Common myeloid progenitor, CD34-positive (primary cell): ENCODE measurements around the gene BCL11A.

Experiments used
- CTCF ChIA-PET: fragments of 350-600 bp; sonication (Branson Sonifier 250); formaldehyde crosslinking; loops from one replicate; lab custom pipeline; 2021; ENCODE audit warnings: antibody characterized with exemption; lab: Charles Lee
- POLR2A ChIA-PET: fragments of 350-600 bp; sonication (Branson Sonifier 250); formaldehyde crosslinking; loops from one replicate; lab custom pipeline; 2021; ENCODE audit warnings: antibody characterized with exemption; lab: Charles Lee
- DNase-seq, 3 donors: peaks; one replicate each; pipeline versions ENCODE4 v3.0.0 to v3.0.0-alpha.2; 2013
- H3K27ac ChIP-seq, 2 experiments: 1 replicate in 1 of 2; 2 replicates in 1 of 2; pipeline ENCODE4 v1.7.0; 2013; ENCODE audit warnings: inconsistent platforms in 2 of 2, low read length in 2 of 2, mild to moderate bottlenecking in 2 of 2, low read depth in 1 of 2, moderate library complexity in 1 of 2; ENCODE audit not compliant: severe bottlenecking in 2 of 2, insufficient read depth in 1 of 2, poor library complexity in 1 of 2
- H3K27me3 ChIP-seq, 5 experiments: replicated peaks in 2 of 5; 1 replicate in 3 of 5; 2 replicates in 2 of 5; pipeline versions ENCODE4 v1.6.1 to v1.7.0; 2013; ENCODE audit warnings: low read length in 4 of 5, mild to moderate bottlenecking in 2 of 5, moderate library complexity in 2 of 5, inconsistent platforms in 1 of 5; ENCODE audit not compliant: insufficient read depth in 5 of 5, control insufficient read depth in 4 of 5
- H3K36me3 ChIP-seq, 4 experiments: 1 replicate in 2 of 4; 2 replicates in 2 of 4; pipeline versions ENCODE4 v1.6.1 to v1.7.0; 2013; ENCODE audit warnings: low read length in 3 of 4, control low read depth in 1 of 4, mild to moderate bottlenecking in 1 of 4; ENCODE audit not compliant: control insufficient read depth in 4 of 4, insufficient read depth in 4 of 4
- H3K4me1 ChIP-seq, 4 experiments: 1 replicate in 3 of 4; 2 replicates in 1 of 4; pipeline versions ENCODE4 v1.6.1 to v1.7.1; 2013; ENCODE audit warnings: low read length in 3 of 4, mild to moderate bottlenecking in 3 of 4, control low read depth in 1 of 4, inconsistent platforms in 1 of 4, moderate library complexity in 1 of 4; ENCODE audit not compliant: control insufficient read depth in 4 of 4, insufficient read depth in 4 of 4; ENCODE audit errors: control extremely low read depth in 1 of 4
- H3K4me3 ChIP-seq, 7 experiments: 1 replicate in 4 of 7; 2 replicates in 3 of 7; pipeline versions ENCODE4 v1.5.1 to v1.7.0; 2013; ENCODE audit warnings: mild to moderate bottlenecking in 7 of 7, low read length in 6 of 7, moderate library complexity in 6 of 7, inconsistent platforms in 2 of 7, low read depth in 2 of 7, control low read depth in 1 of 7; ENCODE audit not compliant: insufficient read depth in 4 of 7, control insufficient read depth in 1 of 7; ENCODE audit errors: extremely low read depth in 1 of 7
- H3K9me3 ChIP-seq, 5 experiments: 1 replicate in 4 of 5; 2 replicates in 1 of 5; pipeline versions ENCODE4 v1.6.1 to v1.7.1; 2013; ENCODE audit warnings: low read length in 4 of 5, mild to moderate bottlenecking in 2 of 5, inconsistent platforms in 1 of 5, low read depth in 1 of 5, moderate library complexity in 1 of 5; ENCODE audit not compliant: control insufficient read depth in 4 of 5, insufficient read depth in 2 of 5; ENCODE audit errors: control extremely low read depth in 1 of 5
- WGBS: methylation state at CpG from one replicate; pipeline ENCODE4 v1.1.5; 2013; ENCODE audit not compliant: insufficient coverage; 5-methylcytosine and 5-hydroxymethylcytosine counted together

BCL11A gene

DNA sequence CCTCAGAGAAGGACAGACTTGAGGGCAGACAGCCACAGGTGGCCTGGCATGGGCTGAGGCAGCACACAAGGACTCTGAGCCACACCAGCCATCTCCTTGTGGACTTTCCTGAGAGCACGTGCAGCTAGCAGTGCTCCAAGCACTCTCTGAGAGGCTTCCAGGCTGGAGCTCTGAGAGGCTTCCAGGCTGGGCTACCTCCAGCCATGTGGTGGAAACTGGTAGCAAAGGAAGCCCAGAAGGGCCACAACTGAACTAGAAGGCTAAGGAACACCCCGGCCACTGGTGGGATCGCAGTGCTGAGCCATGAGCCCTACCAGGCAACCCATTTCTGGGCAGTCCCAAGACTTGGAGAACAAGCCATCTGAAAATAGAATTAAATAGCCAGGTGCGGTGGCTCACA, 39.5 kb downstream of the BCL11A start:
- ChIA-PET POLR2A (no interaction called here), CTCF (interaction anchor here (0.9 to 6.0 kb wide), 3 partner anchors 10 to 36 kb away, joined by 3 to 35 read pairs (median 3); no protein-coding TSS in a partner anchor)
- WGBS: 94% methylated on average over 3 of the region's 4 CpGs

DNA sequence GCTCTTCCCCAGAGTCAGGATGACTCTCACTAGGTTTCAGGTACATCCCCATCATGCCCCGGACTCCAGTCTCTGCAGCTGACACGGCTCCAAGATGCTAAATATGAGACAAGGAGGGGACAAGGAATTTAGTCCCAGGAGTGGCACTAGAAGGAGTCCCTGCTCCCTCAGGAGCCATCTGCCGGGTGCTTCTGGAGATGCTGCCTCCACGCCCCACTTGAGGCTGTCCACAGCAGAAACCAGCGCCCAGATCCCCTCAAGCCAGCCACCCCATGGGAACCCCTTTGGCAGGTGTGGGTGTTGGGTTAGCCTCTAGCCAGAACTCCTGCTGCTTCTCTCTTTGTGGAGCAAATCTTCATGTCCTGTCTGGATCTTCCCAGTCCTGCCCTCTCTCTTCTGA, 40.3 kb downstream of the BCL11A start:
- POLR2A ChIA-PET: no interaction called here
- 91% methylated on average over 5 of the region's 5 CpGs for WGBS
- CTCF ChIA-PET: interaction anchor here (1.4 to 1.6 kb wide), 2 partner anchors 27 to 50 kb away, joined by 3 to 4 read pairs; no protein-coding TSS in a partner anchor
- H3K27me3 ChIP-seq: no peaks in the 10 kb centered on the region
- DNase-seq: no peak
- peak overlapping the region in 1 of 2 experiments; percentile 60 for H3K27ac ChIP-seq
- peaks cover 12 to 74% (median 43%) of the 10 kb centered on the region in 4 experiments for H3K4me1 ChIP-seq
- H3K36me3 ChIP-seq: peaks cover 6 to 88% (median 43%) of the 10 kb centered on the region in 4 experiments
- no peaks in the 10 kb centered on the region for H3K9me3 ChIP-seq
- no peak overlapping the region for H3K4me3 ChIP-seq

More for the DNA sequence above, 39.5 kb downstream of the BCL11A start:
- Histone ChIP-seq H3K4me3 (no peak overlapping the region), H3K4me1 (peaks cover 12 to 66% (median 42%) of the 10 kb centered on the region in 4 experiments), H3K9me3 (no peaks in the 10 kb centered on the region), H3K27me3 (no peaks in the 10 kb centered on the region), H3K36me3 (peaks cover 9 to 88% (median 41%) of the 10 kb centered on the region in 4 experiments), H3K27ac (peak overlapping the region in 1 of 2 experiments; percentile 60)
- no peak for DNase-seq

DNA sequence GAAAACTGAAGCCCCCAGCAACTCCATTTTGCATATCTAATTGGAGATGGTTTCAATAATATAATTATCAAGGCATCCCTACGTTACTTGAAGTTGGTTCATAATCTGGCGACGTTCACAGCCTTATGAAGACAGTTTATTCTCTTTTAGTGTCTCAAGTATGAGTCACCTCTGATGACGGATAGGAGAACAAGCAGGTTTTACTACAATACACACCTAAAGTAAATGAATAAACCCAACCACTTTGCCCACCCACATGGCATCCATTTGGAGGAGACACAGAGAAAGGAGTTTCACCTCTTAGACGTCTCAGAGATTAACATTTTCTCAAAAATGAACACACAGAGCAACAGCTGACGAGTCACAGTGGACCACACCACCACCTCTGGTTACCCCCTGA, 40.8 kb downstream of the BCL11A start:
- POLR2A ChIA-PET: no interaction called here
- CTCF ChIA-PET: interaction anchor here (1.1 to 1.6 kb wide), 3 partner anchors 23 to 51 kb away, joined by 3 to 4 read pairs (median 4); no protein-coding TSS in a partner anchor

DNA sequence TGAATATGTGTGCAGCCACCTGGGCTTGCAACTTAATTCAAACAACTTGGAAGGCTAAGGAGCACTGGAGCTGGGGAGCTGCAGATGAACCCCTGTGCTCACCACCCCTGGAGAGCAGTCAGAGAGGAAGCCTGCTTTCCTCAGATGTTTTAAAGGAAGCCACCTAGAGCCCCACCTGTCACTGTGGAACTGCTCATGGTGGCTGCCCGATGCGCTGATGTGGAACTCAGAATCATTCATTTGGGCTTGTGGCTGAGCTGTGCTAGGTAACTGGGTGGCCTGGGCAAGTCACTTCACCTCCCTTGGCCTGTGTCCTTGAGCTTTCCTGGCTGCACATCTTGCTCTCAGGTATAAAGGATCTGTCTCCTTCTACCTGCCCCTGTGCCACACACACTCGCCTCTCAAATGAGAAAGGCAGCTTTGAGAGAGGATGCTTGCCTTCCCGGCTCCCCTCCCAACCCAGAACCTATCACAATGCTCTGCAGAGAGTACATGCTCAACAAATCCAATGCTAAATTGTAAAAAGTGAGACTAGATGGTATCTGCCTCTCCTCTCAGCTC, 41.3 kb downstream of the BCL11A start:
- H3K27ac ChIP-seq: peak overlapping the region in 1 of 2 experiments; percentile 7
- H3K4me3 ChIP-seq: no peak overlapping the region
- no peak for DNase-seq
- peaks cover 7 to 87% (median 40%) of the 10 kb centered on the region in 4 experiments for H3K36me3 ChIP-seq
- H3K9me3 ChIP-seq: no peaks in the 10 kb centered on the region
- ChIA-PET POLR2A (no interaction called here), CTCF (interaction anchor here (0.8 to 1.6 kb wide), 8 partner anchors 10 to 51 kb away, joined by 3 to 7 read pairs (median 4); no protein-coding TSS in a partner anchor)
- H3K4me1 ChIP-seq: peaks cover 14 to 77% (median 40%) of the 10 kb centered on the region in 4 experiments
- no peaks in the 10 kb centered on the region for H3K27me3 ChIP-seq
- 88% methylated on average over 2 of the region's 4 CpGs for WGBS

More for the DNA sequence above, 40.8 kb downstream of the BCL11A start:
- no peaks in the 10 kb centered on the region for H3K27me3 ChIP-seq
- H3K9me3 ChIP-seq: no peaks in the 10 kb centered on the region
- peak overlapping the region in 1 of 2 experiments; percentile 60 for H3K27ac ChIP-seq
- H3K4me3 ChIP-seq: no peak overlapping the region
- H3K4me1 ChIP-seq: peaks cover 12 to 78% (median 45%) of the 10 kb centered on the region in 4 experiments
- 100% methylated on average over 4 of the region's 6 CpGs for WGBS
- H3K36me3 ChIP-seq: peaks cover 7 to 88% (median 43%) of the 10 kb centered on the region in 4 experiments
- no peak for DNase-seq

DNA sequence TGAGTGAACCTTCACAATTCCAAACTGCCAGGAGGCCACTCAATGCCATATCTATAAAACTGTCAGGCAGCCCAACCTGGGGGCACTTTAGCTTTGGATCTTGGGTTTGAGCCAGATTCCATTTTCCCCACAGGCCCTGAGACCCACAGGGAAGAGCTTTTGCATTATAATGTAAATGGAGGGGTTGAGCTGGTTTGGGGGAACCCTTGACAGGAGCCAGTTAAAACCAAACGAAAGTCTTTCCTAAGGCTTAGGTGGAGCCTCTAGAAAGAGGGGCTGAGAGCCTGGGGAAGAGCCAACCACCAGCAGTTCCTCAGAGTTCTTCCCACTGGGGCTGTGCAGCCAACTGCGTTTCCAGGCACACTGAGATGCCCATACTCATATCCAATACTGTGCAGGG, 42.7 kb downstream of the BCL11A start:
- Histone ChIP-seq H3K4me1 (peaks cover 9 to 72% (median 32%) of the 10 kb centered on the region in 4 experiments), H3K9me3 (no peaks in the 10 kb centered on the region), H3K27me3 (no peaks in the 10 kb centered on the region), H3K36me3 (peaks cover 3 to 84% (median 38%) of the 10 kb centered on the region in 4 experiments), H3K27ac (no peak overlapping the region), H3K4me3 (no peak overlapping the region)
- DNase-seq: no peak
- POLR2A ChIA-PET: no interaction called here
- CTCF ChIA-PET: interaction anchor here (1.2 kb wide), 1 partner anchor 9 kb away, joined by 3 read pairs; no protein-coding TSS in a partner anchor
- 100% methylated on average over 1 of the region's 2 CpGs for WGBS

DNA sequence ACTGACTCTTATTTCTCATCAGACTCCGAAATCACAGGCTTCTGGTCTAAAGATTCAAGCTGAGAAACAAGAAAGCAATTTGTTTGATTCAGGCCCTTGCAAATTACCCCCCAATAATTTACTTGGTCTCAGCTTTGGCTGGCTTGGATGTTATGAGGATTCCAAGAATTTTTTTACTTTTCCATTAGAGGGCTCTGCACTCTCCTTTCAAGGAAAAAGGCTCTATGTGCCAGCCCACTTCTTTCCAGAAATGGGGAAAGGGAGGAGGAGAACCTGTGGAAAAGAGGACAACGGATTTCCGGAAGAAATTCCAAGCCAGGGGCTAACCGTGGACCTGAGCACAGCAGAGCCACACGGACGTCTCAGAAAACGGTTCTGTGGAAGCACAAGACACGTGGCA, 44.4 kb downstream of the BCL11A start:
- POLR2A ChIA-PET: no interaction called here
- CTCF ChIA-PET: interaction anchor here (0.7 to 4.5 kb wide), 6 partner anchors 8 to 41 kb away, joined by 3 to 24 read pairs (median 6); no protein-coding TSS in a partner anchor

More for the DNA sequence above, 44.4 kb downstream of the BCL11A start:
- Histone ChIP-seq H3K27me3 (no peaks in the 10 kb centered on the region), H3K4me1 (peaks cover 0 to 74% (median 29%) of the 10 kb centered on the region in 4 experiments), H3K27ac (peak overlapping the region in 1 of 2 experiments; percentile 63), H3K9me3 (no peaks in the 10 kb centered on the region), H3K36me3 (peaks cover 5 to 90% (median 34%) of the 10 kb centered on the region in 4 experiments), H3K4me3 (no peak overlapping the region)
- WGBS: 95% methylated on average over 7 of the region's 8 CpGs
- DNase-seq: no peak
